HEK293T (cell line): ENCODE results near the gene DHH.

Experiments used
- CTCF ChIA-PET: fragments of 350-600 bp; formaldehyde crosslinking; extraction: SDS; loops from one replicate; lab custom pipeline; 2021; ENCODE audit warnings: antibody characterized with exemption, inconsistent platforms; lab: Yijun Ruan, JAX
- POLR2A ChIA-PET: fragments of 350-600 bp; formaldehyde crosslinking; extraction: SDS; loops from one replicate; lab custom pipeline; 2020; ENCODE audit warnings: antibody characterized with exemption, inconsistent platforms; lab: Yijun Ruan, JAX
- DNase-seq: peaks from one replicate; pipeline ENCODE4 v3.0.0; 2012; ENCODE audit warnings: mixed read lengths; ENCODE audit errors: extremely low spot score
- ARNT ChIP-seq: fragments of 450-650 bp; IDR thresholded peaks from 2 replicates; pipeline ENCODE4 v1.6.1; 2017; ENCODE audit warnings: mild to moderate bottlenecking
- BHLHE40 ChIP-seq: fragments of 450-650 bp; IDR thresholded peaks from 2 replicates; pipeline ENCODE4 v1.6.1; 2016; ENCODE audit warnings: mild to moderate bottlenecking, moderate library complexity, borderline replicate concordance
- CTBP1 ChIP-seq: fragments of 450-650 bp; IDR thresholded peaks from 2 replicates; pipeline ENCODE4 v1.6.1; 2016; ENCODE audit warnings: borderline replicate concordance
- ELF4 ChIP-seq: fragments of 450-650 bp; IDR thresholded peaks from 2 replicates; pipeline ENCODE4 v1.6.1; 2017; ENCODE audit warnings: antibody characterized with exemption
- FOXA1 ChIP-seq: fragments of 450-650 bp; IDR thresholded peaks from 2 replicates; pipeline ENCODE4 v1.6.1; 2016; ENCODE audit warnings: mild to moderate bottlenecking
- FOXK2 ChIP-seq: fragments of 450-650 bp; IDR thresholded peaks from 2 replicates; pipeline ENCODE4 v1.6.1; 2016; ENCODE audit warnings: mild to moderate bottlenecking
- FOXM1 ChIP-seq: fragments of 450-650 bp; IDR thresholded peaks from 2 replicates; pipeline ENCODE4 v1.6.1; 2017; ENCODE audit warnings: mild to moderate bottlenecking, borderline replicate concordance
- HDGF ChIP-seq: fragments of 450-650 bp; IDR thresholded peaks from 2 replicates; pipeline ENCODE4 v1.6.1; 2017; ENCODE audit warnings: antibody characterized with exemption, borderline replicate concordance
- L3MBTL2 ChIP-seq: fragments of 450-650 bp; conservative IDR thresholded peaks from 2 replicates; pipeline ENCODE4 v1.6.1; 2016; ENCODE audit warnings: mild to moderate bottlenecking
- LEF1 ChIP-seq: fragments of 450-650 bp; IDR thresholded peaks from 2 replicates; pipeline ENCODE4 v1.6.1; 2017; ENCODE audit warnings: mild to moderate bottlenecking, borderline replicate concordance
- NFRKB ChIP-seq: fragments of 450-650 bp; IDR thresholded peaks from 2 replicates; pipeline ENCODE4 v1.6.1; 2016; ENCODE audit warnings: mild to moderate bottlenecking, moderate library complexity
- SP1 ChIP-seq: fragments of 450-650 bp; IDR thresholded peaks from 2 replicates; pipeline ENCODE4 v1.6.1; 2017
- SUZ12 ChIP-seq: fragments of 450-650 bp; IDR thresholded peaks from 2 replicates; pipeline ENCODE4 v1.6.1; 2016; ENCODE audit warnings: mild to moderate bottlenecking
- TARDBP ChIP-seq: fragments of 450-650 bp; IDR thresholded peaks from 2 replicates; pipeline ENCODE4 v1.6.1; 2016
- ZNF384 ChIP-seq: fragments of 450-650 bp; IDR thresholded peaks from 2 replicates; pipeline ENCODE4 v1.6.1; 2016
- TF ChIP-seq, protein P1 (sequence below): fragments of 450-650 bp; IDR thresholded peaks from 2 replicates; pipeline ENCODE4 v1.6.1; 2016

The DHH gene

GRCh38 chr12:49046129-49046895 lies 48.3 kb downstream of the DHH start:
- ChIA-PET CTCF (interaction anchor here (1.0 kb wide), 1 partner anchor 26 kb away, joined by 3 read pairs; no protein-coding TSS in a partner anchor), POLR2A (no interaction called here)
- TF ChIP-seq FOXM1 (no peak), SUZ12 (no peak), BHLHE40 (no peak), TARDBP (no peak), FOXA1 (no peak), ZNF384 (no peak), HDGF (no peak), ARNT (no peak), CTBP1 (no peak), LEF1 (no peak), FOXK2 (no peak), SP1 (no peak)
- TF ChIP-seq, protein P1, sequence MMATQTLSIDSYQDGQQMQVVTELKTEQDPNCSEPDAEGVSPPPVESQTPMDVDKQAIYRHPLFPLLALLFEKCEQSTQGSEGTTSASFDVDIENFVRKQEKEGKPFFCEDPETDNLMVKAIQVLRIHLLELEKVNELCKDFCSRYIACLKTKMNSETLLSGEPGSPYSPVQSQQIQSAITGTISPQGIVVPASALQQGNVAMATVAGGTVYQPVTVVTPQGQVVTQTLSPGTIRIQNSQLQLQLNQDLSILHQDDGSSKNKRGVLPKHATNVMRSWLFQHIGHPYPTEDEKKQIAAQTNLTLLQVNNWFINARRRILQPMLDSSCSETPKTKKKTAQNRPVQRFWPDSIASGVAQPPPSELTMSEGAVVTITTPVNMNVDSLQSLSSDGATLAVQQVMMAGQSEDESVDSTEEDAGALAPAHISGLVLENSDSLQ = no peak
- no peak for DNase-seq

GRCh38 chr12:49044660-49045059 lies 49.9 kb downstream of the DHH start:
- ChIA-PET CTCF (interaction anchor here (0.6 to 2.1 kb wide), 8 partner anchors 9 to 192 kb away, joined by 3 to 19 read pairs (median 5); no protein-coding TSS in a partner anchor), POLR2A (interaction anchor here (1.0 to 1.8 kb wide), 3 partner anchors 14 to 25 kb away, joined by 4 to 5 read pairs (median 5); partner anchors contain the start of gene RHEBL1)
- no peak for DNase-seq
- TF ChIP-seq SP1 (no peak), FOXA1 (no peak), BHLHE40 (no peak), HDGF (no peak), FOXK2 (no peak), ZNF384 (no peak), L3MBTL2 (no peak), NFRKB (no peak), LEF1 (no peak)
- TF ChIP-seq, protein P1 = no peak

DNA sequence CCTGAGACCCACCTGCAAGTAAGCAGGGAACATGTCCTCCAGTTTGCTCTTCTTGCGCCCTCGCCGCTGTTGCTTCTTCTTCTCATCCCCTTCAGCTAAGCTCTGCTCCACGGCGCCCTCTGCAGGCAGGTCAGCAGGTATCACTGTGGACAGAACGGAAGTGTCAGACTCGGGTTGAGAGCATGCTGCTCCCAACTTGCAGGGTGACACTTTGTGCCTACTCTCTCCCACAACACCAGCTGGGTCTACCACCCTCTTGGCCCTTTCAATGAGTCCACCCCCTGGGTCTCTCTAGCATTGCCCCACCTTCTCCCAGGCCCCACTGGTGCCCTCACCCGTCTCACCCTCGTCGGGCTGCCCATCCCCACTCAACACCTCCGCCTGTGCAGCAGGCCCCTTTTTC lies 50.7 kb downstream of the DHH start:
- POLR2A ChIA-PET = interaction anchor here (1.0 to 1.8 kb wide), 4 partner anchors 13 to 26 kb away, joined by 3 to 5 read pairs (median 4); partner anchors contain the start of gene RHEBL1
- CTCF ChIA-PET = interaction anchor here (0.6 to 2.1 kb wide), 12 partner anchors 8 to 228 kb away, joined by 3 to 19 read pairs (median 4); no protein-coding TSS in a partner anchor
- TF ChIP-seq HDGF = no peak
- TF ChIP-seq BHLHE40 = no peak
- no peak for TF ChIP-seq CTBP1
- TF ChIP-seq, protein P1 = no peak
- TF ChIP-seq FOXK2 = no peak
- TF ChIP-seq ZNF384 = no peak
- no peak for TF ChIP-seq NFRKB
- TF ChIP-seq ELF4 = no peak
- TF ChIP-seq SUZ12 = no peak
- no peak for TF ChIP-seq LEF1
- TF ChIP-seq ARNT = no peak
- peak; percentile 84 for DNase-seq

- ChIA-PET CTCF (interaction anchor here (0.6 to 2.1 kb wide), 10 partner anchors 9 to 227 kb away, joined by 3 to 19 read pairs (median 6); no protein-coding TSS in a partner anchor), POLR2A (interaction anchor here (1.2 to 1.8 kb wide), 3 partner anchors 15 to 26 kb away, joined by 3 to 5 read pairs (median 5); partner anchors contain the start of gene RHEBL1)
- DNase-seq = no peak
- no peak for TF ChIP-seq FOXM1
- no peak for TF ChIP-seq LEF1
- no peak for TF ChIP-seq ZNF384
- no peak for TF ChIP-seq SP1
- TF ChIP-seq CTBP1 = no peak
- TF ChIP-seq FOXK2 = no peak
- no peak for TF ChIP-seq FOXA1
- no peak for TF ChIP-seq L3MBTL2
- no peak for TF ChIP-seq TARDBP
These were observed 51.4 kb downstream of the DHH start for GRCh38 chr12:49043241-49043640.

DNA sequence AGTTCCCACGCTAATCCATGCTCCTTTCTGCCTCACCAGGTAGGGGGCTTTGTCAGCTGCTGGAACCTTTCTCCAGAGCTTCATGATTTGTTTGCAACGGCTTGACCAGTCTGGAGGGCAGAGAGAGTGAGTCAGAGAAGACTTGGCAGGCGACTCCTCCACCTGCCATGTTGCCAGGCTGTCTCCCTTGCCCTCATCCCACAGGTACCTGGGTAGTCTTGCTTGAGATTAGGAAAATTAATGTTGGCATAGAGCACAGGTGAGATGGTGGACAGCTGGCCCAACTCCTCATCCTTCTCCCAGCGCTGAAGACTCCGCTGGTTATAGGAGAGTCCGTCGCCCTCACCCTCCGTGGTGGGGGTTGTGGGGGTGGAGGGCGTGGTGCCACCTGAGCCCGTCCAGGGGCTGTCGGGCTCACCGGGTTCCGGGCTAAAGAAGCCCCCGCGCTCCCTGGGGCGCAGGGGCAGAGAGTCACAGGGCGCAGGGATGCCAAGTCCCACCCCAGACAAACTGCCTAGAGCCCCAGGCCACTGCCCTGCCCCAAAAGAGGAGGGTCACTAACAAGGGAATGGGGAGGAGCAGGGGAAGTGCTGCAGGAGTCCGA lies 52.6 kb downstream of the DHH start:
- CTCF ChIA-PET = no interaction called here
- no peak for DNase-seq
- TF ChIP-seq L3MBTL2 (no peak), FOXM1 (no peak), TARDBP (no peak), ZNF384 (no peak), NFRKB (no peak), FOXA1 (no peak), SP1 (no peak), CTBP1 (no peak)
- TF ChIP-seq, protein P1 = no peak
- POLR2A ChIA-PET = interaction anchor here (0.6 kb wide), 1 partner anchor 8 kb away, joined by 3 read pairs; no protein-coding TSS in a partner anchor
